ENCODE data around the gene RGL1.
A peak's percentile ranks its signal among the peaks of the same experiment; 100 is the strongest.

Gene RGL1

DNA sequence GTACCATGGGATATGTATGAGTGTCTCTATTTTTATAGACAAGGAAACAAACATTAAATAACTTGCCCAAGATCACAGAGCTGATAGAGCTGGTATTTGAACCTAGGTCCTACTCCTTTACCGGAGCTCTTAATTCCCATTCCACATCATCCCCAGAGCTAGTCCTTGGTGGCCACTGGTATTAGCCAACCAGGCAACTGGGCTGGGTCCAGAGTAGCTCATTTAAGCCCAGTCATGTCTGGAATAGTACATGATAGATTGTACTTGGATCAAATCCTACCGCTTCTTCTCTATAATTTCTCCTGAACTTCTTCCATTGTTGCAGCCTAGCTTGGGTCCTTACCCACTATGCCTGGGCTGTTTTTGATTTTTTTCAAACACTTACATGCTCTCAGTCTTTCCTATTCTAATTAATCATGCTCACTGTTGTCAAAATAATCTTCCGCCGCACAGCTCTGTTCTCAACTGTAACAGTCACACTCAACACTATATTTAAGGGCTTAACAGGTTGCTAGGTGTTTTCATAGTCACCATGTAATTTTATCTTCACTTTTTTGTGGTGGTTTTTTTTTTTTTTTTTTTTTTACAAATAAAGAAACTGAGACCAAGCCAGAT lies 152.4 kb downstream of the RGL1 start:
- no peak for DNase-seq (ENCODE audit: low spot score)

DNA sequence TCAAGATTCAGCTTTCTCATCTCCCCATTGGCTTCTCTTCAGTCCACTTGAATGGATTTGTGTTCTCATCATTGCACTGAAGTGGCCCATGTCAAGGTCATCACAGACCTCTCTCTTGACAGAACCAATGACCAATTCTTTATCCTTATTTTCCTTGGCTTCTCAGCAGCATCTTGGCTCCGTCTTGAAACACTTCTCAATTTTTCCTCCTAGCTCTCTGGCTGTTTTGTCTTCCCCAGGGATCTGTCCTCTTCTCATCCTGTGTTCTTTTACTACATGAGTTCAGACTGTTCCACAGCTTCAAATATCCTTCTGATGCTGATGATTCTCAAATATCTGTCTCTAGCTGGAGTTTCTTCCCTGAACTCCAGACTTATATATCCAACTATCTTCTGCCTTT lies 154.0 kb downstream of the RGL1 start:
- DNase-seq (ENCODE audit: low spot score): no peak

DNA sequence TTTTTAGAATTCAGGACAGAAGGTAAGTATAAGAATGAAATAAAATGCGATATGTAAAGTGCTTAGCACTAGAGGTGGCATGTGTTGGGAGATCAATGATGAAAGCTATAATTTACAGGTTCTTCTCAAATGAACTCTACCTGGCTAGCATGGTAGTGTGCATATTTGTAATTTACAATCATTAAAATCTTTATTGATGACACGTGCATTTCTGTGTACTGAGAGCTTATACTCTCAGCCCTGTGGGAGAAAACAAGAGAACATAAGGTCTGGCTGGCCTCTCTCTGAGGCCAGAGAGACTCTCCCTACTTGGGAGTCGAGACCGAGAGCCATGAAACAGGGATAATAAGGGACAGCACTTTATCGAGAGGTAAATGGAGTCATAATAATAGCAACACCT lies 156.2 kb downstream of the RGL1 start:
- DNase-seq (ENCODE audit: low spot score): no peak

DNA sequence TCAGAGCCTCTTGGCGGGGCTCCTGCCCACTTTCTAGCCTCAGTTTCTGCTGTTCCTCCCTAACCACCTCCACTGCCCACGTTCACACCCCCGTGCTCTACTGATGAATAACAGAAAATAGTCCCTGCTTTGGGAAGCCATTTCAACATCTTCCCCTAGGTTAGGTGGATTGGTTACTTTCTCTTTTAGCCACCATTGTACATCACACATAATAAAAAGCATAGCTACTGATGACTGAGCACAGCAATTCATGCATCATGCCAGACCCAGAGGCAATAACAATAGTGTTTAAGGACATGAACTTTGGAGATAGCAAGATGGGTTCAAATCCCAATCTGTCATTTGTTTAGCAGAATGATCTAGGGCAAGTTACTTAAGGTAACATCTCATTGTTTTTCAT lies 158.0 kb downstream of the RGL1 start:
- DNase-seq (ENCODE audit: low spot score): no peak

DNA sequence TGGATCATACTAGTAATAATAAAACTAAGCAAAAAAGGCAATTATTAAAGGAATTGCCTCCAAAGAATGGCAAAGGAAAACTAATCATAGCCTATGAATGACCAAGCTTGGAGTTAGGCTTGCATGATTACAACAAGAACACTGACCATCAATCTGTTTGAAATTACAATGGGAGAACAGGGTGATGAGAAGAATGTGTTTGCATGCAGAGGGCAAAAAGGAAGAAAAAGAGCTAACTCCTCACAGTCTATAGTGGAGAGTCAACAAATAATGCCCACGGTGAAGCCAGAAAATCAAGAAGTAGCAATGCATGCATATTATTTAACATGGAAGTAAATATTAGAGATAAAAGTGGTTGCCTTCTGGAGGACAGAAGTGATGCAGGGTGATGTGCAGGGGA lies 160.8 kb downstream of the RGL1 start:
- DNase-seq (ENCODE audit: low spot score): no peak

DNA sequence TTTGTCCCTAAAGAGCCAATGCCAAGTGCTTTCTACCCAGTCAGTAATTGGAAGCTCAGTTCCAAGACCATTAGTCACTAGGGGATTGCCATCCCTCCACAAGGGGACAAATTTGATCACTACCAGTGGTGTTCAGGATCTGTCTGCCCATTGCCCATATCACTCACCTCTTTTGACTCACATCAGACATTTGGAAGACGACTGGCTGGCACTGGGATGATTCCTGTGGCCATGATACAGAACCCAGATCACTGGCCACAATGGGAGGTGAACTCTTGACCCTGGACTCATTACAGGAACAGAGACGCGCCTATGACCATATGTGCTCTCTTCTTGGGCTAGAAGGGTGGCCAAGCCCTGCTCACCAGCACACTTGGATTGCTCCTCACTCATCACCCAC lies 161.6 kb downstream of the RGL1 start:
- no peak for DNase-seq (ENCODE audit: low spot score)

DNA sequence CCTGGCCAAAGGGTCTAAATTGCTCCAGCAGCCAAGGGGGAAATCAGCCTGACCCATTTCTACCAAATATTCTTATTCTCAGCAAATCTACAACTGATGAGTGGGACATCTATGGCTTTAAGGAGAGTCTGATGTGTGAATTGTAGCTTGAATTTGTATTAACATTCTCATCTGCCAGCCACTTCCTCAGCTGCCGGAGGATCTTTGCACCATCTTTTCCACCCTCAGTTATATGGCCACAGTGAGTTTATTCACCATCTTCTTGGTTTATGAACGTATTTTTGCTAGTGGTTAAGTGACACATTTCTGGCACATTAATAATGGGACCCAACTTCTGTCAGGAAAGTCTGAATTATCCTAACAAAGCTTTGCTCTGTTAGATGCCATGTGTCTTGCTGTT lies 163.0 kb downstream of the RGL1 start:
- DNase-seq (ENCODE audit: low spot score): no peak

DNA sequence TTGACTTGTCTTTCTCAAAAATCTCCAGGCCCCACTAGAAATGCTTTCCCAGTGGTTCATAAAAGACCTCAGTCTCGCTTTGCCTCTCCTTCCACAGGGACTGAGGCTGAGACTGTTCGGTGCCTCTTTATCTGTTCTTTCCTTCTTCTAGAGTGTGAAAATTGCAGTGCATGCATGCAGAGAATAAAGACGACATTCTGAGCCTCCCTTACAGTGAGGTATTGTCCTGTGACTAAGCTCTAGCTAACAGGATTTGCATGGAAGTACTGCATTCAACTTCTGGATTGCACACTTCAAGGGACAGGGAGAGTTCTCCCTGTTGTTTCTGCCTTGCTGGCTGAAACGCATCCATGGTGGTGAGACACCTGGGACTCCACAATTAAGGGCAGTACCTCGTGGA lies 163.5 kb downstream of the RGL1 start:
- DNase-seq (ENCODE audit: low spot score): no peak

DNA sequence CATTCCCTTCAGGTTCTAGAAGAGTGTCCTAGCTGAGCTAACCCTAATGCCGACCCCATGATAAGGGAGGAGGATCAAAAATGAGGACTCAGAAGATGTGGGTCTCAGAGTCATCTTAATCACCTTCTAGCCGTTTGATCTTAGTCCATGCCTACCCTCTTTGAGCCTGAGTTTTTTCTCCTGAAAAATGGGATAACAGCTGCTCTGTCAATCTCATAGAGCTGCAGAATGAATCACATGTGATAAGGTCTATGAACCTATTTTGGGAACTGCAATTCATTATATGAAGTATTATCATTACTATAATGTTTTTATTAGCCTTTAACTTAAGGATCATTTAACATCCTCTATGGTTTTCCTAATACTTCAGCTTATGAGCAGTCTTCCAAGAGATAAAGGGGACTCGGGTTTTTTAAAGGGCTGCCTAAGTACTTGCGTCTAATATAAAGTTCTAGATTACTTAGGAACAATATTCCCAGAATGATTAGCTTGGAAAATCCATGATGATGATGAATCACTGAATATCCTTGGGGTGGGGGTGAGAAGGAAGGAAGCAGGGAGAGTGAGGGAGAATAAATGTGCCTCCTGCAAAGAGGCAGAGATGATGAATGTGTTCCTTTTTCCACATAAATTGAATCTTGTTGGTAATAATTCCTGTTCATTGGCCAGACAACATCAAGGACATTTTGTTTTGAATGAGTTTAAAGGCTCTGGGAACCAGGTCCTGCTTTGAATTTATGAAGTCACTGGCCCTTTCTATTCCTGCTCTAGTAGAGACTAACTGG lies 165.8 kb downstream of the RGL1 start:
- DNase-seq (ENCODE audit: low spot score): peak; percentile 16

DNA sequence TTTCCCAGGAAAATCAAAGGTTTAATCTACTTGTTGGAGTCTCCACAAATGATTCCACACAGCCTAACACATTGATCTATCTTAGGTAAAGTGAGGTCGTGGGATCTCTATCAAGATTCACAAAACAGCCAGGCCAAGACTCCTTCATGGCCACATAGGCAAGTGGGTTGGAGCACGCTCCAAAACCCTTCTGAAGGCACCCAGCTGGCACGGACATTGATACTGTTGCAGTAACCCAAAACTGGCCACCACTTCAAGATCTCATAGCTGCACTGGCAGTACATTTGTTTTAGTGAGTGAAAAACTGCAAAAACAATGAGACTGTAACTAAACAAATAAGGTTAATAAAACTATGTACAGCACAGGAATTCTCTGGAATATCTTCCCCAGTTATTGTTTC lies 170.7 kb downstream of the RGL1 start:
- DNase-seq (ENCODE audit: low spot score): no peak

DNA sequence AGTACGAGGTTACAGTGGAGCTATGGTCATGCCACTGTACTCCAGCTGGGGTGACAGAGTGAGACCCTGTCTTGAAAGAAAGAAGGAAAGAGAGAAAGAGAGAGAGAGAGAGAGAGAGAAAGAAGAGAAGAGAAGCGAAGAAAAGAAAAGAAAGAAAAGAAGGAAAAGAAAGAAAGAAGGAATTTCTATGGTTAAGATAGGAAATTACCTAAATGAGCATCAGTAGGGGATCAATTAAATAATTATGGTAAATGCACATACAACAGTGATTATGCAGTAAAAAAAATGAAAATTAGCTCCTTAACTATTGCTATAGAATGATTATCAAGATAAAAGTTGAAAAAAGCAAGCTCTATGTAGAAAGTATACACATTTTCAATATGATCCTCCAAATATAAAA lies 172.8 kb downstream of the RGL1 start:
- DNase-seq (ENCODE audit: low spot score): no peak
